Brain pericyte (primary cell): ENCODE measurements around the gene DCBLD2.
A peak's percentile ranks its signal among the peaks of the same experiment; 100 is the strongest.

ENCODE experiments used
- DNase-seq: peaks from one replicate; pipeline ENCODE4 v3.0.0-alpha.2; 2012; ENCODE audit warnings: low read depth, low spot score

DCBLD2 gene

GRCh38 chr3:98793971-98794370 lies 107.5 kb downstream of the DCBLD2 start:
- no peak for DNase-seq

DNA sequence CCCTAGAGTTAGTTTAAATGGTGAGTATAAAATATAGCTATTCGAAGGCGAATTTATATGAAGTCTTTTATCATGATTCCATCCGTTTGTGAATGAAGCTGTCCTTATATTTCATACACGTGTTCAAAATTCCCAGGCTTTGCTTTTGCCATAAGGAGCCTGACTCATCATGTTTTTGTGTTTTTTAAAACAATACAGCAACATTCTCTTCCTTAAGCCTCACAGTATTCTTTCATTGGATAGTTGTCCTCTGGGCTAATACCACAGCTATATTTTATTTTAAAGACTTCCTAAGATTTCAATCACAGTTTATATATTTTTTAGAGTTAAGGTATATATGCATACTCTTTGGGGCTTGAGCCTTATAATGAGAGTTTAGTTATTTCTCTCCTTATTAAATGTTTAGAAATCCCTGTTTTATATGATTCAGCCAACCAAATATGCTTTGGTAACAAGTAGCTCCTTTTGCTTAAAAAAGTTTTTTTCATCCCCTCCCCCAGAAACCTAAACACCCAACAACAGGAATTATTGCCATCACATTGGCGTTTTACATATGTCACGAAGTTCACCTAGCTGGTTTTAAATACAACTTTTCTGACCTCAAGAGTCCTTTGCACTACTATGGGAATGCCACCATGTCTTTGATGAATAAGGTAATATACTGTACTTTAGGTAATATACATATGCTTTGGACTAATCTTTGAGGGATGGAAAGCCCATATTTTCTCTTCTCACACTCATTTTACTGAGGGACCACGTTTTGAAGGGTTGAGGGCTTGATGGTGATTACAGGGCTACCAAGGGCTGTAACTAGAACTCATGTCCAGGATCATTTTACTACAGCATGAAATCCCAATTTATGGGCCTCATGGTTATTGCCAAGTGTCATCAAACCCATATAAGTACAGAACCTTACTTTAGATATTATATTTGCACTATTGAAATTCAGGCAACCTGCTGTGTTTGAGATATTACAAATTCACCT lies 109.9 kb downstream of the DCBLD2 start:
- DNase-seq = no peak

DNA sequence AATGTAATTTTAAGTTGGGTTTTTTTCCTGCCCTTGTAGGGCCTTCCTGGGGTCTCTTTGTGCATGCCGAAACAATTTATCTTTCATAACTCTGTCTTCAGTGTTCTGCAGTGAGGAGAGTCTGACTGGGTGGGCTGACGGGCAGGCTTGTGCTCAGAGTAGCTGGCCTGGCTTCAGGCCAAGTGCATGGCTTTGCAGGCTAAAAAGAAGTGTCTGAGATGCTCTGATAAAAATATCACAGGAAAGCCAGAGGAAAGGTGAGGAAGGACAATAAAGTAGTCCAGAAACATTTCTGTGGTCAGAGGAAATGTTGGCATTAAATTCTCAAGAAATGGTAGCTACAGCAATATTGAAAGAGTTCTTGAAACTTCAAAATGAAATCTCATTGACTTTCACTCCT lies 112.8 kb downstream of the DCBLD2 start:
- no peak for DNase-seq

- DNase-seq = no peak
Observed at GRCh38 chr3:98787181-98787580, 114.3 kb downstream of the DCBLD2 start.

GRCh38 chr3:98786364-98787006 lies 115.0 kb downstream of the DCBLD2 start:
- no peak for DNase-seq

DNA sequence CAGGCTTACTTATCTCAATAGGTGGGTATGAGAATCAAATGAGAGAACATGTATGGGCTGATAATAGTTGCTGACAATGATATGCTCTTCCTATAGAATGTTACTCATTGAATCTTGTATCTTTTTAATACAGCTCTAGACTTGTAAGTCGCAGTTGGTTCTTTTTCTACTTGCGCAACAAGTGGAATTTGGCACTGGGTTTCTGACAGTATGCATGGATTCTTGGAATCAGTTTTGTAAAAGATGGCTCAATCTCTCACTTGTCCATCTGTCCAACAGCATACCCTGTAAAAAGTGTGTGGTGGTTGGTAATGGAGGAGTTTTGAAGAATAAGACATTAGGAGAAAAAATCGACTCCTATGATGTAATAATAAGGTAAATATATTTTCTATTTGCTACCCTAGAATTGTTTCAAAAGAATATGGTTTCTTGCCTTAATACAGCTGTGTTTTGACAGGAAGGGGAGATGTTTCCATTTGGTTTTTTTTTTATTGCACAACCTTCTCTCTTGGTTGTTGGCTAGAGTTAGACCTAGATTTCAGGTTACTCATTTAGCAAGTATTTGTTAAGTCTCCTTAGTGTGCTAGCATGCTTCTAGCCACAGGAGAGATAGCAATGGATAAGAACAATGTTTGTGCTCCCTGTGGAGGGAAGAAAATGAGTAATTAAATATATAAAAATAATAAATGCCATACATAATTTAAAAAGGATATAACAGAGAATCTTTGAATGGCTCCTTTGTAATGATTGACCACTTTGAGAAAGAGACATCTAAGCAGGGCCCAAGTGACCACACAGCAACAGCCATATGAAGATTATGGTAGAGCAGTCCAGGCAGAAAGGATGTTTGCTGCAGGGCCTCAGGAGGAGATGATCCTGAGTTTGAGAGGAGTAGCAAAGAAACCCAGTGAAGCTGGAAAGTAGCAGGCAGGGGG lies 116.6 kb downstream of the DCBLD2 start:
- DNase-seq = peak; percentile 80

GRCh38 chr3:98784042-98784441 lies 117.5 kb downstream of the DCBLD2 start:
- no peak for DNase-seq

GRCh38 chr3:98782824-98783500 lies 118.5 kb downstream of the DCBLD2 start:
- no peak for DNase-seq

- DNase-seq = no peak
Observed at GRCh38 chr3:98780343-98780742, 121.2 kb downstream of the DCBLD2 start.

- DNase-seq = no peak
Observed at GRCh38 chr3:98779541-98780335, 121.8 kb downstream of the DCBLD2 start.

GRCh38 chr3:98778852-98779413 lies 122.6 kb downstream of the DCBLD2 start:
- DNase-seq = no peak

- DNase-seq = no peak
Observed at GRCh38 chr3:98778383-98778782, 123.1 kb downstream of the DCBLD2 start.

GRCh38 chr3:98777801-98778220 lies 123.7 kb downstream of the DCBLD2 start:
- no peak for DNase-seq

DNA sequence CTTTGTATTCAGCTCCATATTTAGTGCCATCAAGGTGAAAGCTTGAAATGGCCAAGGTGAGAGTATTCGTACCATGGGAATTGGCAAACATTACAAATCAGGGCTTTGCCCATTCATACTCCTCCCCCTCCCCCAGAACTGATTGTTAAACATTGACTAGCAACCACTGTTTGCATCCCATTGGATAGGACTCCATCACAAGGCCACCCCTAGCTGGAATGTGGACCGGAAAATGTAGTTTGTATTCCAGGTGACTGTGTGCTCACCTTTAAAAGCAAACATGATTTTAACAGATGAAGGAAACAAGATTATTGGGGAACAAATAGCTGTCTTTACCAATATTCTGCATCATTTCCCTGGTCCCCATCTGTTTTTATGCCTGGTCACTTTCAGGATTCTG lies 124.2 kb downstream of the DCBLD2 start:
- DNase-seq = no peak

GRCh38 chr3:98776140-98776493 lies 125.4 kb downstream of the DCBLD2 start:
- no peak for DNase-seq

DNA sequence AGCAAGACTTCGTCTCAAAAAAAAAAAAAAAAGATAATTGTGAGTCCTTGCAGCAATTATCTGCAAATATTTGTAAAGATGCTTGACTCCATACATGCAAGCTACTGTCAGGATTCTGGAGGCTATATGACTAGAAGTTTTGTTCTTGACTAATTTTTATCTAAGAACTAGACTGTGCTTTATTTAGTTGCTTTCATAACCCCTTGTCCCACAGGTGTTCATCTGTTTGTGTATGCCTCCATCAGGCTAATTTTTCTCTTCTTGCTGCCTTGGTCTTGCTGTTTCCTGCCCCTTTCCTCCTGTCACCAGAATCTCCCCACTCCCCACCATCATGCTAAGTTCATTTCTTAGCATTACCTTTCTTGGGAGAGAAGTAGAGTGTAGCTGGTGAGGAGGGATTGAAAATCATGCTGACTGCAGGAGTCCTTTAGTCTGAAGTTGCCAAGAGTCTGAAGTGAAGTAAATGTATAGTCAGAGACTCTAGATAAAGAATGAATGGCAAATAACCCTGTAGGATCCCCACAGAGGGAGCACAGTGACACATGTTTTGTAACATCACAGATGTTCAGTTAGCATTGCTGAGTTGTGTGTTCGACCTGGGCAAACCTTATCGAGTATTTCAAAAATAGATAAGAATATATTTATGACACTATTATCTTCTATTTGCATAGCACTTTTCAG lies 125.9 kb downstream of the DCBLD2 start:
- DNase-seq = no peak

- DNase-seq = no peak
Observed at GRCh38 chr3:98772022-98772421, 129.5 kb downstream of the DCBLD2 start.

- no peak for DNase-seq
Observed at GRCh38 chr3:98770261-98771039, 131.0 kb downstream of the DCBLD2 start.

DNA sequence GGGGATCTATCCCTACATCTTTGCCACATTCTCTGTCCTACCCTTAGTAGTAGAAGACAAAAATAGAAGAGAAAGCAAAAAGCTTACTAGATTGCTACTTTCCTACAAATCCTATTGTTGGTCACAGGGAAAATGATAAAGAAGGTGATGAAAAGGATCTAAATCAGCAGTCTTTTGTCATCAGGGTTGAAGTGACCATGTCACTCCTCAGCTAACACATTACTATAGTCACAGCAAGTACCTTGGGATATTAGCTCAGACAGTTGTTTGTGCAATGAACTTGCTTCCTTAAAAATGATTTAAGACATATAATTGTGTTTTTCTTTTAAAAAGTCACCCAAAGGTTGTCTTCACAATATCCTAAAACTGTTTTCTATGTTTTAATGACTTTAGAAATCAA lies 132.0 kb downstream of the DCBLD2 start:
- DNase-seq = no peak
